Breast epithelium (tissue), 3 donors: ENCODE measurements around the gene C5orf46.

Experiments
- POLR2A ChIP-seq: fragments of 450-650 bp; IDR thresholded peaks from one replicate; pipeline ENCODE4 v1.6.1; 2016; ENCODE audit warnings: antibody characterized with exemption, mild to moderate bottlenecking, moderate library complexity
- POLR2AphosphoS5 ChIP-seq, 3 donors: sonication (generic); formaldehyde crosslinking; IDR thresholded peaks; one replicate each; pipeline ENCODE4 v1.6.1; 2017; ENCODE audit warnings: antibody characterized with exemption in 3 of 3
- TF ChIP-seq, protein P1 (sequence below), 3 donors: fragments of 450-650 bp; IDR thresholded peaks; one replicate each; pipeline ENCODE4 v1.5.1; 2016 to 2017; ENCODE audit warnings: antibody characterized with exemption in 3 of 3, mild to moderate bottlenecking in 3 of 3, moderate library complexity in 3 of 3

GRCh38 chr5:147925020-147925419 is 18.7 kb upstream of the C5orf46 start:
- TF ChIP-seq POLR2A (no peak), POLR2AphosphoS5 (IDR thresholded peaks at IDR 0.05) (no peak)
- TF ChIP-seq, protein P1, sequence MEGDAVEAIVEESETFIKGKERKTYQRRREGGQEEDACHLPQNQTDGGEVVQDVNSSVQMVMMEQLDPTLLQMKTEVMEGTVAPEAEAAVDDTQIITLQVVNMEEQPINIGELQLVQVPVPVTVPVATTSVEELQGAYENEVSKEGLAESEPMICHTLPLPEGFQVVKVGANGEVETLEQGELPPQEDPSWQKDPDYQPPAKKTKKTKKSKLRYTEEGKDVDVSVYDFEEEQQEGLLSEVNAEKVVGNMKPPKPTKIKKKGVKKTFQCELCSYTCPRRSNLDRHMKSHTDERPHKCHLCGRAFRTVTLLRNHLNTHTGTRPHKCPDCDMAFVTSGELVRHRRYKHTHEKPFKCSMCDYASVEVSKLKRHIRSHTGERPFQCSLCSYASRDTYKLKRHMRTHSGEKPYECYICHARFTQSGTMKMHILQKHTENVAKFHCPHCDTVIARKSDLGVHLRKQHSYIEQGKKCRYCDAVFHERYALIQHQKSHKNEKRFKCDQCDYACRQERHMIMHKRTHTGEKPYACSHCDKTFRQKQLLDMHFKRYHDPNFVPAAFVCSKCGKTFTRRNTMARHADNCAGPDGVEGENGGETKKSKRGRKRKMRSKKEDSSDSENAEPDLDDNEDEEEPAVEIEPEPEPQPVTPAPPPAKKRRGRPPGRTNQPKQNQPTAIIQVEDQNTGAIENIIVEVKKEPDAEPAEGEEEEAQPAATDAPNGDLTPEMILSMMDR (IDR thresholded peaks at IDR 0.05), result no peak
